NCI-H2227 treated with DMSO at 0.1 percent for 48 hours (cell line): ENCODE results near the gene SEPTIN5.
"Not testable (repeated sequence)": the region's sequence is repeated elsewhere in the genome, so short reads cannot be mapped to it uniquely, and the experiment has no call there.

Source experiments
- DNase-seq: peaks from one replicate; lab custom pipeline; 2025; lab: John Stamatoyannopoulos, UW

Gene SEPTIN5

GRCh38 chr22:19720150-19720827 is 6.0 kb downstream of the SEPTIN5 start:
- no peak for DNase-seq

- no peak for DNase-seq
Observed at GRCh38 chr22:19720999-19721329, 6.7 kb downstream of the SEPTIN5 start.

- no peak for DNase-seq
Observed at GRCh38 chr22:19721330-19722177, 7.3 kb downstream of the SEPTIN5 start.

GRCh38 chr22:19722178-19722981 is 8.1 kb downstream of the SEPTIN5 start:
- DNase-seq = no peak

GRCh38 chr22:19722982-19723231 is 8.6 kb downstream of the SEPTIN5 start:
- no peak for DNase-seq

GRCh38 chr22:19723232-19723982 is 9.1 kb downstream of the SEPTIN5 start, which contains the start of gene GP1BB:
Gene GP1BB, plus strand, starts transcription at chr22:19723539. Its CDS starts 31 bp downstream, at chr22:19723570.
- no peak for DNase-seq

GRCh38 chr22:19723983-19724827 is 9.9 kb downstream of the SEPTIN5 start:
- DNase-seq = no peak

GRCh38 chr22:19724927-19725661 is 10.8 kb downstream of the SEPTIN5 start:
- DNase-seq = no peak

GRCh38 chr22:19726064-19726788 is 11.9 kb downstream of the SEPTIN5 start:
- not testable (repeated sequence) for DNase-seq

- no peak for DNase-seq
Observed at GRCh38 chr22:19727310-19728150, 13.2 kb downstream of the SEPTIN5 start.

- DNase-seq = no peak
Observed at GRCh38 chr22:19728271-19728670, 14.0 kb downstream of the SEPTIN5 start.

GRCh38 chr22:19728836-19729235 is 14.5 kb downstream of the SEPTIN5 start:
- no peak for DNase-seq

GRCh38 chr22:19729507-19729906 is 15.2 kb downstream of the SEPTIN5 start:
- DNase-seq = no peak

GRCh38 chr22:19730198-19730597 is 15.9 kb downstream of the SEPTIN5 start:
- no peak for DNase-seq

- DNase-seq = peak; percentile 62
Observed at GRCh38 chr22:19730655-19731360, 16.5 kb downstream of the SEPTIN5 start.

- DNase-seq = no peak
Observed at GRCh38 chr22:19731361-19732135, 17.2 kb downstream of the SEPTIN5 start.

- DNase-seq = no peak
Observed at GRCh38 chr22:19732403-19733113, 18.3 kb downstream of the SEPTIN5 start.
